C4-2B (cell line): ENCODE measurements around the gene OTUD7B.
"Not testable (repeated sequence)": the region's sequence is repeated elsewhere in the genome, so short reads cannot be mapped to it uniquely, and the experiment has no call there.

Experiments
- ZFX ChIP-seq: fragments of 450-650 bp; IDR thresholded peaks from 2 replicates; pipeline ENCODE4 v1.6.1; 2017
- TF ChIP-seq, protein P1 (sequence below): fragments of 450-650 bp; conservative IDR thresholded peaks from 2 replicates; pipeline ENCODE4 v1.5.1; 2017; ENCODE audit warnings: mild to moderate bottlenecking

DNA sequence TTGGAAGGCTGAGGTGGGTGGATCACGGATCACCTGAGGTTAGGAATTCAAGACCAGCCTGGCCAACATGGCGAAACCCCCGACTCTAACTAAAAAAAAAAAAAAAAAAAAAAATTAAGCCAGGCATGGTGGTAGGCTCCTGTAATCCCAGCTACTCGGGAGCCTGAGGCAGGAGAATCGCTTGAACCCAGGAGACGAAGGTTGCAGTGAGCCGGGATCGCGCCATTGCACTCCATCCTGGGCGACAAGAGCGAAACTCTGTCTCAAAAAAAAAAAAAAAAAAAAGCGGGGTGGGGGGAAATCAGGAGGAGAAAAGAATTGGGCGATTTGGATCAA, 71.9 kb downstream of the OTUD7B start:
- TF ChIP-seq, protein P1, sequence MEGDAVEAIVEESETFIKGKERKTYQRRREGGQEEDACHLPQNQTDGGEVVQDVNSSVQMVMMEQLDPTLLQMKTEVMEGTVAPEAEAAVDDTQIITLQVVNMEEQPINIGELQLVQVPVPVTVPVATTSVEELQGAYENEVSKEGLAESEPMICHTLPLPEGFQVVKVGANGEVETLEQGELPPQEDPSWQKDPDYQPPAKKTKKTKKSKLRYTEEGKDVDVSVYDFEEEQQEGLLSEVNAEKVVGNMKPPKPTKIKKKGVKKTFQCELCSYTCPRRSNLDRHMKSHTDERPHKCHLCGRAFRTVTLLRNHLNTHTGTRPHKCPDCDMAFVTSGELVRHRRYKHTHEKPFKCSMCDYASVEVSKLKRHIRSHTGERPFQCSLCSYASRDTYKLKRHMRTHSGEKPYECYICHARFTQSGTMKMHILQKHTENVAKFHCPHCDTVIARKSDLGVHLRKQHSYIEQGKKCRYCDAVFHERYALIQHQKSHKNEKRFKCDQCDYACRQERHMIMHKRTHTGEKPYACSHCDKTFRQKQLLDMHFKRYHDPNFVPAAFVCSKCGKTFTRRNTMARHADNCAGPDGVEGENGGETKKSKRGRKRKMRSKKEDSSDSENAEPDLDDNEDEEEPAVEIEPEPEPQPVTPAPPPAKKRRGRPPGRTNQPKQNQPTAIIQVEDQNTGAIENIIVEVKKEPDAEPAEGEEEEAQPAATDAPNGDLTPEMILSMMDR, result not testable (repeated sequence)
- TF ChIP-seq ZFX, result not testable (repeated sequence)
